GM18517 (cell line): Measurements from ENCODE around the gene NUDT8.
"Not testable (repeated sequence)": the region's sequence is repeated elsewhere in the genome, so short reads cannot be mapped to it uniquely, and the experiment has no call there.

Experiments
- ATAC-seq: cut with Tn5 transposase; IDR thresholded peaks from one replicate; pipeline ENCODE4 v1.9.1; 2021; ENCODE audit warnings: mild to moderate bottlenecking, moderate library complexity; ENCODE audit not compliant: unreplicated experiment

The NUDT8 gene

DNA sequence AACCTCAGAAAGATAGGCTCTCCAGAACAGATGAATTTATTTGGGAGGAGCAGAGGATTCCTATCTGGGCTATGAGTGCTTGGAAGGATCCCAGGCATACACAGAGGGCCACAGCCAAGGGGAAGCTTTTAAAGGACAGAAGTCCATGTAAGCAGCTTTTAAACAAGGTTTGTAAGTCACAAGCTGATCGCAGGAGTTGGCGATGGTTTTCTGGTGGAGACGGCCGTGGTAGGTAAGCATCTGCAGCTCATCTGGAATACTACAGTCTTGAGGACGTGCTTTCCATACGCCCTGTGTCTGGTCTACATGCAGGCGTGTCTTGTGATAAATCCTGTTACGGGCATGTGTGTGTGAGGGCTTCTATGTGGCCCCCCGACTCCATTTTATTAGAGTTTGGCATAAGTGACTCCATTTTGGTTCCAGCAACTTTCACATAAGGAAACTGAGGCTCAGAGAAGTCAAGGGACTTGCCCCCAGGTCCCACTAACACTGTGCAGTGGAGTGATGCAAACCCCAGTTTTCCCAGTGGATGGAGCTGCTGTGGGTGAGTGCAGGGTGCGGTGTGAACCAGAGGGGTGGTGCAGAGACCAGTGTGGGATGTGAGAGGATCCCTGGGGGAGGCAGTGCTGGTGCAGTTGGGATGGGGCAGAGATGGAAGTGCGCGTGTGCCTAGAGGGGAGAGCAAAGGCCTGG lies 32.6 kb upstream of the NUDT8 start:
- ATAC-seq: no peak

DNA sequence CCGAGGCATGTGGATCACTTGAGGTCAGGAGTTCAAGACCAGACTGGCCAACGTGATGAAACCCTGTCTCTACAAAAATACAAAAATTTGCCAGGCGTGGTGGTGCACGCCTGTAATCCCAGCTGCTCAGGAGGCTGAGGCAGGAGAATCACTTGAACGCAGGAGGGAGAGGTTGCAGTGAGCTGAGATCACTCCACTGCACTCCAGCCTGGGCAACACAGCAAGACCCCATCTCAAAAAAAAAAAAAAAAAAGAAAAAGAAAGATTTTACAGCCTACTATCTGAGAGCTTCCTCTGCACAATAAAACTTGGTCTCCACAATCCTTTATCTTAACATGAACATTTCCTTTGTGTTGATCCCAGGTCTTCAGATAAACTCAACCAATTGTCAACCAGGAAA lies 31.0 kb upstream of the NUDT8 start:
- ATAC-seq: not testable (repeated sequence)

DNA sequence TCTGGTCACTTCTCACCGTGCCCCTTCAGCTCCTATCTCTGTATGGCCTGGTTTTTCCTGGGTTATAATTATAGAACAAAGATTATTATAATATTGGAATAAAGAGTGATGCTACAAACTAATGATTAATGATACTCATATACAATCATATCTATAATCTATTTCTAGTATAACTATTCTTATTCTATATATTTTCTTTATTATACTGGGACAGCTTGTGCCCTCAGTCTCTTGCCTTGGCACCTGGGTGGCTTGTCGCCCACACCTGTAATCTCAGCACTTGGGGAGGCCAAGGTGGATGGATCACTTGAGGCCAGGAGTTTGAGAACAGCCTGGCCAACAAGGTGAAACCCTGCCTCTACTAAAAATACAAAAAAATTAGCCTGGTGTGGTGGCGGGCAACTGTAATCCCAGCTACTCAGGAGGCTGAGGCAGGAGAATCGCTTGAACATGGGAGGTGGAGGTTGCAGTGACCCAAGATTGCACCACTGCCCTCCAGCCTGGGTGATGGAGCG lies 30.0 kb upstream of the NUDT8 start:
- ATAC-seq: not testable (repeated sequence)

DNA sequence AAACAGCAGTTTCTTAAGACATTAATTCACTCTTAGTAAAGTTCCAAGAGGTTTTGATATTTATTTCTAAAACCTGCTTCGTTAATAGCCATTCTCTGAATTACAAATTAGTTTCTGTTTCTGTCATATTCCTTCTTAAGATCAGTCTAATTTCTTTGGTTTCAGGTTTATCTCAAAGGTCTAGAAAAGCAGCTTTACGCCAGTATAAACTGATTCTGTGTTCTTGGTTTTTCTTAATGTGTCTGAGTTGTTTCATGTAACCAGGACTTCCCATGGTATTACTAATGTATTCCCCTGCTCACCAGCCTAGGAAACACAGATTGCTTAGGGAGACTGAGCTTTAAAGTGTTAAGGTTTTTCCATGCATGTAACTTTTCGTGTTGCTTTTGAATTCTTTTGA lies 27.6 kb upstream of the NUDT8 start:
- no peak for ATAC-seq

DNA sequence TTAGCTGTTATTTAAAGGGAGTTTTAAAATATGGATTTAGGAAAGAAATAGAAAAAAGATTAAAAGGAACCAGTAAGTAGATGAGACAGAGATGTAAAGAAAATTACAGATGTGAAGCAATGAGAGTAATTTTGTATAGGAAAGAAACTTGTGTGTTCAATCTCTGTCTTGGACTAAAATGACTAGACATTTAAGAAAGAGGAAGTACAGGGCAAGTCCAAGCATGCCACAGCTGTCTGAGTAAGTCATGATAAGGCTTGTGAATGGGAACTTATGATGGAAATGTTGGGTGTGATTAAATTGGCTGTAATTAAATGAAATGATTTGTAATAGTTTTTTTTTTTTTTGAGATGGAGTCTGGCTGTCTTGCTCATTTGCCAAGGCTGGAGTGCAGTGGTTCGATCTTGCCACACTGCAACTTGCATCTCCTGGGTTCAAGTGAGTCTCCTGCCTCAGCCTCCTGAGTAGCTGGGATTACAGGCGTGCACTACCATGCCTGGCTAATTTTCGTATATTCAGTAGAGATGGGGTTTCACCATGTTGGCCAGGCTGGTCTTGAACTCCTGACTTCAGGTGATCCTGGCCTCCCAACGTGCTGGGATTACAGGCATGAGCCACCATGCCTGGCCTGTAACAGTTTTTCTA lies 26.7 kb upstream of the NUDT8 start:
- no peak for ATAC-seq

DNA sequence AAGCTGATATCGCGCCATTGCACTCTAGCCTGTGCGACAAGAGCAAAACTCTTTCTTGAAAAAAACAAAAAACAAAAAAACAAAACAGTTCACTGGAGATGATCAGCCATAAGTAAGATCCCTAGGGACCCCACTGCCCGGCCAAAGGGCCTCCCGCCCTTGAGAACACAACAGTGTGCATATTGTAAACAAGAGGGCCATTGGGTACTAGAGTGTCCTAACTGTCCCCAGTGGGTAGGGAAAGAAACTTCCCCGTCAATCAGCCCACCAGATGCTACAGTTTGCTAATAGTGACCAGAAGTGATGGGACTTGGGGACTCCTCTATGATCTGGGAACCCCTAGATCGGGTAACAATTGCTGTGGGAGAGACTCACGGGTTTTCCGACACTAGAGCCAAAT lies 24.5 kb upstream of the NUDT8 start:
- no peak for ATAC-seq

DNA sequence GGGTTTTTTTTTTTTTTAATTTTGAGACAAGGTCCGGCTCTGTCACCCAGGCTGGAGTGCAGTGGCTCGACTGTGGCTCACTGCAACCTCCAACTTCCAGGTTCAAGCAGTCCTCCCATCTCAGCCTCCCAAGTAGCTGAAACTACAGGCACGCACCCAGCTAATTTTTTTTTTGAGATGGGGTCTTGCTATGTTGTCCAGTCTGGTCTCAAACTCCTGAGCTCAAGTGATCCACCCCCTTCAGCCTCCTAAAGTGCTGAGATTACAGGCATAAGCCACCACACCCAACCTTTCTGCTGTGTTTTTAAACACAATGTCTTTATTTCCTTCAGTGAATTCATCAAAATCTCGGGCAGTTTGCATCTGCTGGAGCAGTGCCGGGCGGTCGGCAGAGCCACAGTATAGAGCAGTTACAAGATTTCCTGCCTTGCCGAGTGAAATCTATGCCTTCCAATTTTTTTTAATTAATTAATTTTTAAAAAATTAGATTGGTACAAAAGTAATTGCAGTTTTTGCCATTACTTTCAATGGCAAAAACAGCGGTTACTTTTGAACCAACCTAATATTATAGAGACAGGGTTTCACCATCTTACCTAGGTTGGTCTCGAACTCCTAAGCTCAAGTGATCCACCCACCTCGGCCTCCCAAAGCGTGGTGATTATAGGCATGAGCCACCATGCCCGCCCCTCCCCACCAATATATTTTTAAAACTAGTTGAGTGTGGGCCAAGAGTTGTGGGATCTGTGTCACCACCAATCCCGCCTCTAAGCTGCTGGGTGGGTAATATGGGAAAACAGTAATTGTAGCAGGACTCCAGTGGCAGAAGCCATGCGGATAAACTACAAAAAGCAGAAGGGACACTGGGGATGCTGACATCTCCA lies 23.5 kb upstream of the NUDT8 start:
- ATAC-seq: no peak

DNA sequence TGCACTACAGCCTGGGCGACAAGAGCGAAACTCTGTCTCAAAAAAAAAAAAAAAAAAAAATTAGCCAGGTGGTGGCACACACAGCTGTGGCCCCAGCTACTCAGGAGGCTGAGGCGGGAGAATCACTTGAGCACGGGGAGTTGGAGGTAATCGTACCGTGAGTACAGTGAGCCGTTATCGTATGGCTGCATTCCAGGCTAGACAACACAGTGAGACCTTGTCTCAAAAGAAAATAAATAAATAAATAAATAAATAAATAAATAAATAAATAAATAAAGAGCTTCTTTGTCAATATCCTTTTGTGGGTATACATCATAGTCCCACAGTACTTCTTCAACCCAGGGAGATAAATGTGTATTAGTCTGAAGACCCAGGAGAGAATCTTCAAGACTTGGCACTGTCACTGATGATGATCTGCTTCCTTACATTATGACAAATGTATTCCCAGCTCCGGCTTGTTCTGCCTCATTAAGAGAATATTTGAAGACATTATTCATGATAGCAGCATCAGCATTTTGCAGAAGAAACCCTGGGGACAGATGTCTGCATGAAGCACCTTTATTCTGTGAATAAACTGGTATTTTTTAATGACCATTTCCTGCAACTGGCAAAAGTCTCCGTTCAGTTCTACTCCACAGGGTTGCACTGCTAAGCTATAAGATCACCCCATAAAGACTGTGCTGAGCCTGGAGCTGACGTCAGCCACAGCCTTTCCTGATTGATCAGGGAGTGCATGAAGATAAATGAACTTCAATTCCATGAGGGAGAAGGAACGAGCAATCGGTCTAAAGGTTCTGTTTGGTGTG lies 22.4 kb upstream of the NUDT8 start:
- no peak for ATAC-seq

DNA sequence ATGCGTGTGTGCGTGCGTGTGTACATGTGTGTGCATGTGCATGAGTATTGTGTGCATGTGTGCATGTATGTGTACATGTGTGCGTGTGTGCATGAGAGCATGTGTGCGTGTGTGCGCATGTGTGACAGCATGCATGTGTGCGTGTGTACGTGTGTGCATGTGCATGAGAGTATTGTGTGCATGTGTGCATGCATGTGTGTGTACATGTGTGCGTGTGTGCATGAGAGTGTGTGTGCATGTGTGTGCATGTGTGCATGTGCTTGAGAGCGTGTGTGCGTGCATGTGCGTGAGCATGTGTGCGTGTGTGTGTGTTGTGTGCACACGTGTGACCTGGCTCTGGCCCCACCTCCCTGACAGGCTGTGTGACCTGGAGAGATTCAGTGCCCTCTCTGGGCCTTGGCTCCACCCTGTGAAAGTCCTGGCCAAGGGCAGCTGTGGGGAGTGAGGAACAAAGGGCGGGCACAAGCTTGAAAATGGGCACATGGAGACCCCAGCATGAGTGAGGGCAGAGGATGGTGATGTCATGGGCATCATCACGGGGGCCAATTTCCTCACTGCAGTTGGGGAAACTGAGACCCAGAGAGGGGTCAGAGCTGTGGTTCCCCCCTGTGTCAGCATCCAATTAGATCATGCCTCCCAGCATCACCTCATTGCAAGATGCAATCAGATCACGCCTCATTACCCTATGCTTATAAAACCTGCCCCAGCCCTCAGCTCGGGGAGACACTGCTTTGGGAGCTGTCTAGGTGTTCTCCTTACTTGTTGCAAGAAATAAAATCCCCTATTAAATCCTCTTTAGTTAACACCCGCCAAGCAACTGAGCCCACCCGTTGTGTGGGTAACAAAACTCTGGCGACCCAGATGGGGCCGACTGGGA lies 20.1 kb upstream of the NUDT8 start:
- ATAC-seq: no peak

DNA sequence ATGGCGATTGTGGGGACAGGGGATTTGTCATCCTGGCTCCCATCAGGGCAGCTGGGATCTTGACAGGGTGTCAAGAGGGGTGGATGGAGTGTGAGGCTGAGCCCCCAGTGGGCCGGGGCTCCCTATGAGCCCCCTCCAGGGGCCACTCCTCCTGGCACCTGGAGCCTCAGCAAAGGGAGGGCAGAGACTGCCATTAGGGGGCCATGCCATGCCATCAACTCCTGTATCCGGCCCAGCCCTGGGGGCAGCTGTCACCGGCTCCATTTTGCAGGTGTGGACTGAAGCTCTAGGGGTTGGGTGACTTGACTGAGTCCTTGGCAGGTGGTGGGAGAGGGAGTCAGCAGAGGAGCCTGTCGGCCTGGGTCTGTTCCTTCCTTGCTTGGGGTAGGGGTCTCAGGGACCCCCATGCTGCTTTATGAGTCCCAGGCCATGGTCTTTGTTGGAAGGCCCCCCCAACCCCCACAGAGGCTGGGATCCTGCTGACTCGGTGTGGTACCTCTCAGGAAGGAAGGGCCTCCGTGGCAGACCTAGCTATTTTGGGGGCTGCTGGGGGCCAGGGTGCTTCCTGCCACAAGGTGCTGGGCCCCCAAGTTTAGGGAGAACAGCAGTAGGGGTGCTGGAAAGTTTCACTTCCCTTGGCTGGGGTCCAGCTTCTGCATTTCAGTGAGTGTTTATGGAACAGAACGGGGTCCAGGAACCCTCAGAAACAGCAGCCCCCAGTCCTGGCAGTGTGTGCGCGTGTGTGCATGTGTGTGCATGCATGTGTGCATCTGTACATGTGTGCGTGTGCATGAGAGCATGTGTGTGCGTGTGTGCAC lies 19.3 kb upstream of the NUDT8 start:
- ATAC-seq: no peak

DNA sequence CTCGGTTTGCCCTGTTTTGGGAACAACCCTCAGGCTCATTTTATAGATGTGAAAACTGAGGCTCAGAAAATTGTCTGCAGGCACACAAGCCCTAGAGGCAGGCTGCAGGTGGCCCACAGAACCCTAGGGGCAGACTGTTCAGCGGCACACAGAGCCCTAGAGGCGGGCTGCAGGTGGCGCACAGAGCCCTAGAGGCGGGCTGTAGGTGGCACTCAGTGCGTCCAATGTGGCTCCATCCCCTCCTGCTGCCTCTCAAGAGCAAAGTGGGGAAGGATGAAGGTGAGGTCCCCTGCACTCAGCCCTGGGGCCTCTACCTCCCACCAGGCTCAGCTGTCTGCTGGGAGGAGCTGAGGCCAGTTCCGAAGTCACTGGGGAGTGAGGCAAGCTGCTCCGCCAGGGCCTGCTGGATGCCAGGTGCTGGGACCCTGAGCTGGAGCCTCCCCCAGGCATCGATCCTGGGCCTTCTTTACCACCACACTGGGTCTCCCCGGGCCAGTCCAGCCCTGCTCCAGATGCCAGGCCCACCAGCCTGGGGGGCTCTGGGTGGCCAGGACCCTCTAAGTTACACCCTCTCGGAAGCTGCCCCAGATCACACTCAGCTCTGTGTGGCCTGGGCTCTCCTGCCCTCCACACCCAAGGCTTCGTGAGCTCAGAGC lies 18.5 kb upstream of the NUDT8 start:
- no peak for ATAC-seq

DNA sequence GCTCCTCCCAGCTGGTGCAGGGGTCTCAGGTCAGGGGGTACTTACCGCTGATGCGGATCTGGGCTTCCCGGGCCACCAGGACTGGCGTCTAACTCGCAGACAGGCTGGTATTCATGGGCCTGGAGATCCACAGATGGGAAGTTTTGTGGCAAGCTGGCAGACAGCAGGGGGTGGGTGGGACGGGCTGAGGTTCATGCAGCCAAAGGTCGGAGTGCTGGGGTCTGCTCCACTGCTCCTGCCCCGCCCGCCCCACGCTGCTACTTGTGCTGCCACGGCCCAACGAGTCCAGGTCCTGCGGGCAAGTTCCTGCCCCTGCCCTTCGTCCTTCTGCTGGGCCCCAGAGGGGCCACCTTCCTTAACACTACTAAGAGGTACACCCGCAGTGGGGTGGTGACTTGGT lies 17.7 kb upstream of the NUDT8 start:
- no peak for ATAC-seq

DNA sequence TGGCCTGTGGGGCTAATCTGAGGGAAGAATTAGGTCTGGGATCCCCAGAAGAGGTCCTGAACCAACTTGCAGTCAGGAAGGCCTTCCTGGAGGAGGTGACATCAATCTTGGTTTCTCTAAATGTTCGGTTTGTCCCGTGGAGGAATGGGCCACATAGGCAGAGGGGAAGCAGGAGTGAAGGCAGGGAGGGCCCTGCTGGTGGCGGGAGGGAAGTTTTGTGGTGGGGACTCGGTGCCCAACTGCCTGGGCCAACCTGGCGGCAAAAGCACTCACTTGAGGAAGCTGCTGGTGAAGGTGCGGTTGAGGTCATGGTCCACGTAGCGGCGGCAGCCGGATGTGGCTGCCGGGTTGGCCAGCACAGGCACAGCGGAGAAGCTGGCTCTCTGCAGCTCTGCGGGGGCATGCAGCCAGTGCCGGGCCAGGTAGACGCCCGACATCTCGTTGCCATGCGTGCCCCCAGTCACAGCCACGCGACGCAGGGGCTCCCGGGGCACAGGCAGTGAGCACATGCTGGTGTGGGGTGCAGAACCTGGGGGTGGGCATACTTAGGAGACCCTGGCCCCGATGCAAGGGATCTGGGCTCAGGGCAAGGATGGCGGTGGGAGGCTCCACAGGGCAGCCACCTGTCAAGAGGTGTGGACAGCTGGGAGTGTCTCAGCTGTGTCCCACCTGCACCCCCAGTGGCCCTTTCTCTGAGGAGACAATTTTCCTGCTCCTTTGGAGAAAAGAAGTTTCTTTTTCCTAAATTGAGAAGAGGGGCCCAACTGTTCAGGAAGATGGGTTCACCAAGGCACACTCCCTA lies 17.0 kb upstream of the NUDT8 start:
- no peak for ATAC-seq

DNA sequence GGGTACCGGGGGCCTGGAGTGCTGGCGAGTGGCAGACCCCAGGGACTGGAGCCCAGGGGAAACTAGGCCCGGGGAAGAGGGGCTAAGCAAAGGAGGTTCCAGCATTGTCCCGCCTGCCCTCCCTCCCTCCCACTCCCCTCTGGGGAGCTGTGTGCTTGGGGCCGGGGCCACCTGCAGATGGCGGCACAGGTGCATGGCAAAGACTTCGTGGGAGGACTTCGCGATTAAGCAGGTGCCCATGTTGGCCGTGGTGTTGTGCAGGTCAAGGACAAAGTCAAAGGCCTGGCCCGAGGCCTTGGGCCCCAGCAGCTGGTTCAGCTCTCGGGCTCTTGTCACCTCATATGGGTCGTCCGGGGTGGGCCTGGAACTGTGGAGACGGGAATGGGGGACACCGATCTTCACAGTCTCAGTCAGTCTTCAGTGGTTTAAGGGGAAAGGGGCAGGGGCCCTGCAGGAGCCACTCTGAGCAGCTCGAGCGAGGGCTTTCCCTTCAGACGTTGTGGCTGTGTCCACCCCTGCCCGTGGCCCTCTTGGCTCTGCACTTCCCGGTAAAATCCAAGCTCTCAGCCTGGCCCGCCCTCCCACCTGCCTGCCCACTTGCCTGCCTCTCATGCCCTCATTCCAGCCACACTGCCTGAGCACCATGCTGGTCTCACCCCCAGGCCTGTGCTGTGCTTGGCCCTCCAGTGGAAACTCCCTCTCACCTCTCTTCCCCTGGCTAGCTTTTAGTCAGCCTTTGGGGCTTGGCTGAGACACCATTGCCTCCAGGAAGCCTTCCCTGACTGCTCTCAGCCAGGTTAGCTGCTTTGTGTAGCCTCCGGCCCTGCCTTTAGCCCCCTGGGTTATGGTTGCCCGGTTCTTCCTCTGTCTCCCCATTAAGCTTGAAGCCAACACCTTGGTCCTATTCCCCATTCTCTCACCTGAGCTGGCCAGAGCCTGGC lies 16.1 kb upstream of the NUDT8 start:
- no peak for ATAC-seq

DNA sequence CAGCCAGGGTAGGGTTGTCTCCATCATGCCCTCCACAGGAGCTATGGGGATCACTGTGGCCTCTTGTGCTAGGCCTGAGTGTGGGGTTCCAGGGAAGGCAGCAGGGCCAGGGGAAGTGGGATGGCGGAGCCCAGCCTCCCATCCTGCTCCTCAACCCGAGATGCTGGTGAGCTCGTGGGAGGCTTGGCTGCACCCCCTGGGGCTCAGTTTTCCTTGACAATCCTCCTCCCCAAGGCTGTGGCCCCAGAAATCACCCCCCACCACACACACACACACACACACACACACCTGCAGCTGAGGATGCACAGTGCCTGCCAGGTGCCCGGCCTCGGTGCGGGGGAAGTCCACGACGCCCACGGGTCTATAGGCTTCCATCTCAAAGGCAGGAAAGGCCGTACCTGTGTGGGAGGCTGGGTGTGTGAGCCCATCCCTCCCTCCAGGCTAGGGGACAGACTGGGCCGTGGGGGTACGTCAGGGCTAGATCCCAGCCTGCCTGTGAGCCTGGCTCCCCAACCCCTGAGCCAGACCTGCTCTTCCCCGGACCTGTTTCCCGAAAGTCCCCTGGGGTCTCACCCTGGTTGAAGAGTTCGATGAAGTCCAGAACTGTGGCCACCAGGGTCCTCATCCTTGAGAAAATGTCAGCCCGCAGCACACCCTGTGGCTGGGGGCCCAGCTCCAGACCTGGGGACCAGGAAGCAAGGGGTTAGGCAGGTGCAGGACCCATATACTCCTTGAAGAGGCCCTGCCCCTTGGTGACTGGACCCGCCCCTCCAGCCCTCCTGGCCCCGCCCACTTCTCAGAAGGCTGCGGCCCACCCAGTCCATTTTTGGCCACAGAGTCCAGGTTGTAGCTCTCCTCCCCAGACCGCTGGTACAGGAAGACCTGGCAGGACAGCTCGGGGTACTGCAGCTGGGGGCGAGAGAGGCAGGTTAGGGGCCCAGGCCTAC lies 15.0 kb upstream of the NUDT8 start:
- no peak for ATAC-seq
